Stimulated activated CD8-positive, alpha-beta memory T cell treated with anti-CD3 and anti-CD28 coated beads, Interleukin-15, amount 100 ng/mL, for 1 hour (primary cell): Measurements from ENCODE around the gene SNED1.
A peak's percentile ranks its signal among the peaks of the same experiment; 100 is the strongest.
"Not testable (repeated sequence)": the region's sequence is repeated elsewhere in the genome, so short reads cannot be mapped to it uniquely, and the experiment has no call there.

Source experiments
- DNase-seq: peaks from one replicate; pipeline ENCODE4 v3.0.0-alpha.2; 2020; ENCODE audit warnings: low read depth

SNED1 gene

DNA sequence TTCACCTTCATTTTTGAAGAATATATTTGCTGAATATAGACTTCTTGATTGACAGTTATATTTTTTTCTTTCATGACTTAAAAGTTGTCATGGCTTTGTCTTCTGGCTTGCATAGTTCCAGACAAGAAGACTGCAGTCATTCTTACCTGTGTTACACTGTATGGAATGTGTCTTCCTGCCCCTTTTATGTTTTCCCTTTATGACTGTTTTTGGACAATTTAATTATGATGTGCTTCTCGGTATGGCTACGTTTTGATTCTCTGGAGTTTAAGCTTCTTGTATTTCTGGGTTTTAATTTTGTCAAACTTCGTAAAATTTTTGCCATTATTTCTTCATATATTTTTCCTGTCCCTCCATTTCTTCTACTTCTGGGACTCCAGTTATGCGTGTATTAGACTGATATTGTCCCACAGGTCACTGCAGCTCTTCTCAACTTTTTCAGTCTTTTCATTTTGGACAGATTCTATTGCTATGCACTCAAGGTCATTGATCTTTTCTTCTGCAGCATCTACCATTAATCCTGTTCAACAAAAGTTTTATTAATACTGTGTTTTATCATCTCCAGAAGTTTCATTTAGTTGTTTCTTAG lies 86.5 kb downstream of the SNED1 start:
- DNase-seq = no peak

DNA sequence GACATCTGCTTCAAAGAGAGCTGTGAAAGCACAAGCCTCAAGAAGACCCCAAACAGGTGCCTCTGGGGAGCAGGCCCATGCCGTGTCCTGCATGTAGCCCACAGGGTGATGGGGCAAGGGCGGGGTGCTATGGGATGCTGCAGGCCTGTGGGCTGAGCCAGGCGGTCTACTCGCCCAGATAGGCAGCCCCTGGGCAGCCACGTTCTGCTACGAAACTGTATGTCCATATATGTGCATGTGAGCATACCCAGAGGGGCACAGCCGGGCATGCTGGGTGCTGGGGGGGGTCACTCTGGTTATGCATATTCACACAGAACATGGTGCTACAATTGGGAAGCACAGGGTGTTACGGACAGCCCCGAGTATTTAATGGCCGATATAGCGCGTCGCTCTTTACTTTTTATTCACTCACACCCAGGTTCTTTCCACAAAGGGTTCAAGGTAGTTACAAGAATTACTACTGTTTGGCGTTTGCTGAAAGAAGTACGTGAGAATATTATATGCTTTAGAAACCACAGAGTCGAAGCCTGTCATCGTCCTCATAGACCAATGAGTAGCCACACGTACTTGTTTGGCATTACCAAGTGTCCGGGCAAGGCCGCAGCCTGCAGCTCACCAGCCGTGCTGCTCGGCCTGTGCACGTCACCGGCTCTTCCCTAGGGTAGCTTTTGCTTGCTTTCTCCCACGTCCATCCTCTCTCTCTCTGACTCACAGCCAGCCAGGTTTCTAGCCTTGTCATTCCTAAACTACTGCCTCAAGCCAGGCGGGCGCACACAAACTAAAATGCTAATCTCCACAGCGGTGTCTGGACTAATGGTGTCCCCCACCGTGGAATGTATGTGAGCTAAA lies 89.2 kb downstream of the SNED1 start:
- no peak for DNase-seq

DNA sequence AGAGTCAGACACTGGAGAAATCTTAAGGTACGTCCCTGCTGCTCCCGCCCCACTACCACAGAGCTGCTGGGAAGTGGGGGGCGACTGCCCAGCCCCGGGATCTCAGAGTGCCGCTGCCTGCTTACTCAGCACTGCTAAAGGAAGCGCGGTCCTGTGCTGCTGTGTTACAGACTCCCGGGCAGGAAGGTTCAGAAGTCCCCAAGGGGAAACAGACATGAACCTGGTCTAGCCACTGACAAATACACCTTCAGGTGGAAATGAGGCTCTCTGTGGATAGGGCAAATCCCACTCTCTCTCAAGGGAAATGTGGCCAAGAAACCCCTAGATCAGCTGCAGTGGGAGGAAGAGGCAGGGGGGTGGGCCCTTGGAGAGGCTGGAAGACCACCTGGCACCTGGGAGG lies 90.0 kb downstream of the SNED1 start:
- DNase-seq = no peak

DNA sequence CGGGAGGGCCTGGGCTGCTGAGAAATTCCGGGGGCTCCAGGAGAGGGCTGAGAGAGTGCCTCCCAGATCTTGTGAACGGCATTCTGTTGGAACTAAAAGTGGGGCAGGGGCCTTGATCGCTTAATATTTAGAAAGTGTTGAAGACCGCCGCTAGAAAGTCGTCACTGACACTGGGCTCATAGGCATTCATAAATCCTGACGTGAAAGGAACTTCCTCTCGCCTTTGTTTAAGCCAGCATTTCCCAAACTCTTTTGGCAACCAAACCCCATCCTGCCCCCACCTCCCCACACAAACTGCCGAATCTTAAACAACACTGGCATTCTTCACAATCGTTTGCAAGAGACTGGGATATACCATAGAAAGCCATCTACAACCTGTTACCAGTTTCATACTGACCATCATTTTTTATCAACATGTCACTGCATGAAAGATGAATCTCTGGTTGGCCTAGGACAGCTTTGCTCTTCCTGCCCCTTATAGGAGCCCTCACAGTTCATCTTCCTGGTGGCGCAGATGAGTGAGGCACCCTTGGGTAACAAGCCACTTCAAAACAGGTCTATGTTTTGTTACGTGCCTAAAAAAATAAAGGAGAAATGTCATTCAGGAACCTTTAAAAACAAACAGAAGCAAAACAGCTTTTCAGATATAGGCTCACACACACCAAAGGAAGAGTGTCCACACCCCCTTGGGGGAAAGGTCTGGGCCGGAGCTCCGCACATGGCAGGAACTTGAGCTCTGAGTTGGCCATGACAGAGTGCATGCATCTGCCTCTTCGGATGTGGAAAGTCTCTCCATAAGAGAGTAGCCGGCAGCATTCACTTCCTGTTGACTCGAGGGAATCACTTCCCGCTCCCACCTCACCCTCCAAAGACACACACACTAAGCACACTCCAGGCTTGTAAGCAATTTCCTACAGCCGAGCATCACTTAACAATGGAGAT lies 90.6 kb downstream of the SNED1 start:
- DNase-seq = no peak

GRCh38 chr2:241091201-241091600 lies 92.8 kb downstream of the SNED1 start:
- no peak for DNase-seq

GRCh38 chr2:241091734-241092445 lies 93.5 kb downstream of the SNED1 start:
- no peak for DNase-seq

GRCh38 chr2:241092677-241093076 lies 94.3 kb downstream of the SNED1 start:
- DNase-seq = no peak

- not testable (repeated sequence) for DNase-seq
These were observed 94.8 kb downstream of the SNED1 start for GRCh38 chr2:241093133-241093781.

DNA sequence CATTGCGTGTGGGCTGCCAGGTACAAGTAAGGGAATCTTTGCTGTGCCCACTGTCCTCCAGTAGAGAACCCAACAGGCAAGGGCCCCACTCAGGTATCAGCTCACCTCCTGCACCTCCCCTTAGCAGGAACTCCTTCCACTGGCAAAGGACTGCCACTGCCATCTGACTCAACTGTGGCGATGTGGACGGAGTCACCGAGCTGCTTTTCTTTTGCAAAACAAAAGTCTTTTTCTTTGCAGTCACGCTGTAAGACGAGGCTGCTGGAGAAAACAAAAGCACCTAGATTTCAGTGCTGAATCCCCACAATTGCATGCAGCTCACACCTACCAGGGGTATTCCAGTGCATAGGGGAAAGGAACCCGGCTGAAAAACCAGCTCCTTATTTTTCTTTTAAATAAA lies 95.8 kb downstream of the SNED1 start:
- DNase-seq = no peak

- DNase-seq = no peak
These were observed 96.6 kb downstream of the SNED1 start for GRCh38 chr2:241094924-241095420.

- DNase-seq = no peak
These were observed 97.3 kb downstream of the SNED1 start for GRCh38 chr2:241095594-241096290.

- no peak for DNase-seq
These were observed 98.6 kb downstream of the SNED1 start for GRCh38 chr2:241096979-241097378.

GRCh38 chr2:241099246-241099645 lies 100.8 kb downstream of the SNED1 start:
- no peak for DNase-seq

DNA sequence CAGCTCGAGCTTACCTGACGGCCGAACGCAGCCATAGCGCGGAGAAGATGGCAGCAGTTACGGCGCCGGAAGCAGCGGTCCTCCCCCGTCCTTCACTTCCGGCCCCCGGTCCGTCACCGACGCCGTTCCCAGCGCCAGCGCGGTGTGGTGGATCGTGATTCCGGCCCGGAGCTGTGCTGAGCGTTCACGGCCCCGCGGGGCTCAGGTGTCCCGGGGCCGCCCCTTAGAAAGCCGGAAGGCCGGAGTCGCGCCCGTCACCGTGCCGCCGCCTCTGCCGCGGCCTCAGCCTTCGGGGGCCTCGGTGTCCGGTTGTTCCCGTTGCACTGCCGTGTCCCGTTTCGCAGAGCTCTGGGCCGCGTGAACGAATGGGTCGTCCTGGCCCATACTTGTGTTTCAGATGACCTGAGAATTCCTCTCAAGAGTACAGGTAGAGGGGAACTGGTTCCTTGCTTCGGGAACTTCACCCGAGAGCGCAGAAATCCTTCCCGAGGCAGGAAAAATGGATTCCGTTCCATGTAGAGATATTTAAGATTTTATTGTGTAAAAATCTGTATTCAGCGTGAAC lies 103.9 kb downstream of the SNED1 start, which contains the start of gene MTERF4:
Gene MTERF4 (minus strand): TSS at position 49 of the 565 bp plus-strand sequence. CDS start 14 bp downstream, at position 35.
- DNase-seq = peak; percentile 70

- no peak for DNase-seq
These were observed 104.8 kb downstream of the SNED1 start for GRCh38 chr2:241103176-241103595.

DNA sequence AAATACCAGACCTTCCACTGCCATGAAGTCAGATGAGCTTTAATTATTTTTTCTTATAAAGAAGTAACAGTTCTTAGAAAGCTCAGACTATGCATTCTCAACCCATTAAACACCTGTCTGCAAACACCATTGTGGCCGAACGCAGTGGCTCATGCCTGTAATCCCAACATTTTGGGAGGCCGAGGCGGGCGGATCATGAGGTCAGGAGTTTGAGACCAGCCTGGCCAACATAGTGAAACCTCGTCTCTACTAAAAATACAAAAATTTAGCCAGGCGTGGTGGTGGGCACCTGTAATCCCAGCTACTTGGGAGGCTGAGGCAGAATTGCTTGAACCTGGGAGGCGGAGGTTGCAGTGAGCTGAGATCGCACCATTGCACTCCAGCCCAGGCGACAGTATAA lies 106.2 kb downstream of the SNED1 start:
- not testable (repeated sequence) for DNase-seq

GRCh38 chr2:241105641-241106040 lies 107.2 kb downstream of the SNED1 start:
- no peak for DNase-seq

GRCh38 chr2:241107031-241107783 lies 108.8 kb downstream of the SNED1 start:
- DNase-seq = no peak
